NB4 (cell line): ENCODE results near the gene PRODH.
"Not testable (repeated sequence)": the region's sequence is repeated elsewhere in the genome, so short reads cannot be mapped to it uniquely, and the experiment has no call there.

Experiments used
- DNase-seq: peaks from one replicate; pipeline ENCODE4 v3.0.0; 2010; ENCODE audit warnings: low read depth
- H3K4me3 ChIP-seq: one replicate; pipeline ENCODE4 v1.5.1; 2011; ENCODE audit warnings: mild to moderate bottlenecking, low read depth, low read length, moderate library complexity
- CTCF ChIP-seq: IDR thresholded peaks from one replicate; pipeline ENCODE4 v1.5.1; 2012; ENCODE audit warnings: low read depth, low read length
- MYC ChIP-seq: IDR thresholded peaks from 2 replicates; pipeline ENCODE4 v1.6.1; 2011; ENCODE audit warnings: low read depth, low read length
- POLR2A ChIP-seq: IDR thresholded peaks from 2 replicates; pipeline ENCODE4 v1.6.1; 2011; ENCODE audit warnings: mild to moderate bottlenecking; ENCODE audit not compliant: insufficient read length; ENCODE audit errors: extremely low read depth
- TF ChIP-seq, protein P1 (sequence below): IDR thresholded peaks from 2 replicates; pipeline ENCODE4 v1.6.1; 2011; ENCODE audit warnings: low read depth, low read length

PRODH gene

DNA sequence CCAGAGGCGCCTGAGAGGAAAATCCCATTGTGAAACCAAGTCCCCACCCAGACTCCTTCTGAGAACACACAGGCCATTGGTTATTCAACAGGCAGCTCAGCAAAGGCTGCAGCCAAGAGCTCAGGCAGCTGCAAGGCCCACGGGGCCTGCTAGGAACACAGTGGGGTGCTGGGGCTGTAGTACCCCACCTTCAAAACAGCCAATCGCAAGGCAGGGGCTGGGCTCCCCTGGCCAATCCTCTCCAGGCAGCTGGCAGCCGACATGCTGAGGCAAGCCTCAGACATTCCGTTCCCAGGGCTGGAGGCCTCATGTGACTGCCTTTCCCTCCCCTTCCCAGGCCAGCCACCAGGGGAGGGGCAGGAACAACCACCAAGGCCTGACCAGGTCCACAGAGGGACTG, 6.6 kb downstream of the PRODH start:
- DNase-seq: no peak
- TF ChIP-seq MYC (no peak), POLR2A (no peak), CTCF (no peak)
- TF ChIP-seq, protein P1, sequence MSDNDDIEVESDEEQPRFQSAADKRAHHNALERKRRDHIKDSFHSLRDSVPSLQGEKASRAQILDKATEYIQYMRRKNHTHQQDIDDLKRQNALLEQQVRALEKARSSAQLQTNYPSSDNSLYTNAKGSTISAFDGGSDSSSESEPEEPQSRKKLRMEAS: no peak
- no peak overlapping the region for H3K4me3 ChIP-seq

DNA sequence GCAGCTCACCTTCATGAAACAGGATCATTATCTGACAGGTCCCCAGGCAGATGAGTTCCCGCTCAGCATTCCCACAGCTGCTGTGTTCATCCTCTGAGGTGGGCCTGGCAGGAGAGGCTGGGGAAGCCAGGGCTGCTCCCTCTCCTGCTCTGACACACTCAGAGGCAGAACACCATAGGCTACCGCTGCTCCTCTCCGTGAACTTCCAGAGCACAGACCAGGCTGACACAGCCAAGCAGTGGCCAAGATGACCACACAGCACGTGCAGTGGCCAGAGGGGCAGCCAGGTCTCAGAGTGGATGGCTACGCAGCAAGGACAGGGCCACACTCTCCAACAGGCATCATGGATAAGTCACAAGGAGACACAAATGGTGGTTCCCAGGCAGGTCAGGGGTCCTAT, 8.5 kb downstream of the PRODH start:
- TF ChIP-seq, protein P1: no peak
- TF ChIP-seq CTCF (no peak), POLR2A (no peak), MYC (no peak)
- no peak overlapping the region for H3K4me3 ChIP-seq
- DNase-seq: no peak

DNA sequence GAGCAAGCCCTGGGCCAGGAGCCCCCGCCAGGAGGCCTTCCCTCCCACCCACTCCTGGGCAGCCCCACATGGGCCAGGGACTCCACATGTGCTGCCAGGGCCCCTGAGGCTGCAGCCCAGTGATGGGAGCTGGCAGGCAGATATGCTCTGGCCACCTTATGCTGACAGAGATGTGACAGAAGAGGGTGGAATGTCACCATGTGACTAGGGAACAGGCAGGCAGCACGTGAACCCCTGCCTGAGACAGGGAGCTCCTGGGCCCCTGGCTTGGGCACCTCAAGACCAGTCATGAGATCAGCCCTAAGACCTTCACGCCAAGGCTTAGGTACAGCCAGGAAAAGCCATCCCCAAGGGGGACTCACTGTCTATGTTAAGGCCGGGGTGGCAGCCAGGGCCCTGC, 9.1 kb downstream of the PRODH start:
- H3K4me3 ChIP-seq: no peak overlapping the region
- TF ChIP-seq POLR2A: no peak
- no peak for TF ChIP-seq CTCF
- no peak for TF ChIP-seq MYC
- TF ChIP-seq, protein P1: no peak
- DNase-seq: no peak

DNA sequence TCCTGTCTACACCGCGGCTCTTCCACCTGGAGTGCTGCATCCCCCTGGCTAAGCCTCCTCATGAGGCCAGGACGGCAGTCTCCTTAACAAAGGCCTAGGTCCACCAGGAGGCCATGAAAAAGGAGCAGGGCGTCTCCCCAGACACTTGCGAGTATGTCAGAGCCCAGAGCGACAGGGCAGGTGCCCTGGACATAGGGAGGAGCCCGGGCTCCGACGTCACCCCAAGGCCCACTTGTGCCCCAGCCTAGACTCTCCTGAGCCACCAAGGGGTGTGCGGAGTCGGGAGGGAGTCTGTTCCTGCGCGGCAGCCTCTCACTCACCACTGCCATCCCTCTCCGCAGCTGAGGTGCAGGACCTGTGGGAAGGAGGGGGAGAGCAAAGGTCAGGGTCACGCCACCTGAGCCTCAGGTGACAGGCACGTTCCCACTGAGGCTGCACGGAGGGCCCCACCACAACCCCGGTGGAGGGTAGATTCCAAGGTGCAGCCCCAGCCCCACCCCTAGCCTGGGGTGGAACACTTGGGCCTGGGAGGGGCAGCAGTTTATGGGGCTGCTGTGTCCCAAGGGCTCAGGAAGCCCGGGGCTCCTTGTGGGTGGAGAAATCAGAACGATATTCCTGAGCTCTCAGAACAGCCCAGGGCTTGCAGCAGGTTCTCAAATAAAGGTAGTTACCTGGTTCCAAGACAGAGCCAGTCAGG, 10.6 kb downstream of the PRODH start:
- H3K4me3 ChIP-seq: no peak overlapping the region
- DNase-seq: no peak
- TF ChIP-seq, protein P1: no peak
- TF ChIP-seq CTCF (no peak), POLR2A (no peak)

- DNase-seq, H3K4me3 ChIP-seq: not testable (repeated sequence)
Observed at GRCh38 chr22:18920257-18920902, 15.7 kb downstream of the PRODH start.

- DNase-seq, H3K4me3 ChIP-seq: not testable (repeated sequence)
Observed at GRCh38 chr22:18917818-18918217, 18.3 kb downstream of the PRODH start.

DNA sequence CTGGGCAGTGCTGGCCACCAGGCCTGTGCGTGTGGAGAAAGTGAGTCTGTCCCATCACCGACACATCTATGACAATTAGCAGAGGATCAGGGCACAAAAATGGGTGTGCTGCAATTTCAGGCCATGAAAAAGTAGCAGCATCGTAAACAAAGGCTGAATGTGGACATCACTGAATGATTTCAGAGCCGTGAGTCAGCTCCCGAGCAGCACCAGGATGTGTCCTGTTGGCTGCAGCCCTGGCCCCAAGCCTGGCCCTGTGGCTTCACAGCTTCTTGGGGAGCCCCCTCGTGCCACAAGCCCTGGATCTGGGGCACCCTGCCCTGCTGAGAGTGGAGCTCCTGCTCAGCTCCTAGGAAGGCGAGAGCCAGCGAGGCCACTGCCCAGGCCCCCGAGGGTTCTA, 20.5 kb downstream of the PRODH start:
- not testable (repeated sequence) for H3K4me3 ChIP-seq, DNase-seq

DNA sequence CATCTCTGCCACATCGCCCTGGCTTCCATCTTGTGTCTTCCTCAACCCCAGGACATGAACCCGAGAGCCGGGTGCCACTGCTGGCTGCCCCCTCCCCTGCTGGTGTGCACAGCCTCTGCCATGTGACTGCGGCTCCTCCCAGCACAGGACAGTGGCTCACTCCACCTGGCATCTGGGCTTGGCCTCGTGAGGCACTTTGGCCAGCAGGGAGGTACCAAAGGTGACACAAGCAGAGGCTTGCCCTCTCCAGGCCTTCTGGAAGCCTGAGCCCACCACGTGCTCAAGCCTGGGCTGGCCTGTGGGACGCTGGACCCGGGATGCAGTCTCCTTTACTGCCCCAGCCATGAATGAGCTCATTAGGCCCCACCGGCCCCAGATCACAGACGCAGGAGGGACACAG, 21.5 kb downstream of the PRODH start:
- H3K4me3 ChIP-seq, DNase-seq: not testable (repeated sequence)

DNA sequence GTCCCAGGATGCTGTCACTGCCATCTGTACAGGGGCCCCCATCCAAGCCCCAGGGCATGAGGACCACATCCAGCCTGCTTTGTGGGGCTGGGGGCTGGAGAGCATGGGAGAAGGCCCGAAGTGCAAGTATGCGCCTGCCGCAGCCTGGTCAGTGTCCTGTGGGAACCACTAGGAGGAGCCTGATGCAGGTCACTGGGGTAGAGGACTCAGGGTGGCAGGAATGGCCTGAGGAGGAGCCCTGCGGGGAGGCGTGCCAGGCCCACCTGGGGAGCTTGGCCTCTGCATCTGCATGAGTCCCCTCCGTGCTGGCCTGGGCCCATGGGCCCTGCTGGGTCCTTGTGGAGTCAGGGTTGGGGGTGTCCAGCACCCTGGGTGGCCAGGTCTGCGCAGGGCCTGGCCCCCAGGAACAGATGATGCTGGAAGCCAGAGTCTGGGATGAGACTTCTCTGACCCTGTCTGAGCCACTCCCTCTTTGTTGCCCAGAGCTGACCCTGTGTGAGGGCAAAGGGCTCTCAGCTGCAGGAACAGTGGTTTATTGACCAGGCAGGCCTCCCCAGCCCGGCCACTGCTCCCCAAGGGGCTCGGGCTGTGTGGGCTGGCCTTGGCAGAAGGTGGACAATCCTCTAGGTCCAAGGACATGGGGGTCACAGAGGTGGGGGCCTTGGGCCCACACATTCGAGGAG, 23.7 kb downstream of the PRODH start:
- not testable (repeated sequence) for DNase-seq, H3K4me3 ChIP-seq

- not testable (repeated sequence) for H3K4me3 ChIP-seq
Observed at GRCh38 chr22:18911535-18911934, 24.6 kb downstream of the PRODH start.

More at GRCh38 chr22:18911535-18911934, 24.6 kb downstream of the PRODH start:
- DNase-seq: not testable (repeated sequence)
